HEK293 (cell line): Measurements from ENCODE around the gene CCDC201.
"Not testable (repeated sequence)": the region's sequence is repeated elsewhere in the genome, so short reads cannot be mapped to it uniquely, and the experiment has no call there.

Experiments used
- CTCF ChIA-PET: fragments of 350-600 bp; formaldehyde crosslinking; extraction: SDS; loops from one replicate; lab custom pipeline; 2021; ENCODE audit warnings: antibody characterized with exemption; lab: Yijun Ruan, JAX
- POLR2A ChIA-PET: fragments of 300-600 bp; formaldehyde crosslinking; extraction: SDS; loops from one replicate; lab custom pipeline; 2020; ENCODE audit warnings: antibody characterized with exemption, inconsistent platforms; lab: Yijun Ruan, JAX
- H3K27ac ChIP-seq: fragments of 200-500 bp; sonication (Bioruptor generic); 2 replicates; pipeline ENCODE4 v1.5.1; 2014; ENCODE audit warnings: low read depth, low read length, control low read depth, inconsistent platforms; ENCODE audit errors: extremely low read depth
- H3K36me3 ChIP-seq, 2 experiments: fragments of 200-500 bp in 1 of 2; sonication (Bioruptor generic) in 1 of 2; 1 replicate in 1 of 2; 2 replicates in 1 of 2; pipeline ENCODE4 v1.5.1; 2014 to 2017; ENCODE audit warnings: inconsistent platforms in 2 of 2, low read length in 2 of 2; ENCODE audit not compliant: control insufficient read depth in 2 of 2, insufficient read depth in 1 of 2
- H3K4me1 ChIP-seq: fragments of 200-500 bp; sonication (Bioruptor generic); 2 replicates; pipeline ENCODE4 v1.5.1; 2014; ENCODE audit warnings: mild to moderate bottlenecking, low read length, inconsistent platforms; ENCODE audit not compliant: control insufficient read depth, insufficient read depth
- H3K4me3 ChIP-seq: 2 replicates; pipeline ENCODE4 v1.5.1; 2011; ENCODE audit warnings: low read depth, mild to moderate bottlenecking, control low read depth, low read length, moderate library complexity
- H3K9me3 ChIP-seq: fragments of 200-500 bp; sonication (Bioruptor generic); 2 replicates; pipeline ENCODE4 v1.5.1; 2014; ENCODE audit warnings: low read depth, low read length, inconsistent platforms; ENCODE audit not compliant: control insufficient read depth, insufficient read depth
- ATF2 ChIP-seq: fragments of 450-650 bp; formaldehyde crosslinking; IDR thresholded peaks from 2 replicates; pipeline ENCODE4 v1.5.1; 2016; ENCODE audit warnings: missing biosample characterization, missing genetic modification characterization, low read depth
- BCL11A ChIP-seq: fragments of 450-650 bp; formaldehyde crosslinking; IDR thresholded peaks from 2 replicates; pipeline ENCODE4 v1.5.1; 2016; ENCODE audit warnings: low read depth, missing biosample characterization, missing genetic modification characterization
- BCL11B ChIP-seq: fragments of 450-650 bp; formaldehyde crosslinking; IDR thresholded peaks from 2 replicates; pipeline ENCODE4 v1.5.1; 2016; ENCODE audit warnings: low read depth, missing biosample characterization, missing genetic modification characterization
- KLF17 ChIP-seq: fragments of 450-650 bp; formaldehyde crosslinking; IDR thresholded peaks from 2 replicates; pipeline ENCODE4 v1.5.1; 2016; ENCODE audit warnings: missing biosample characterization, missing genetic modification characterization
- ZNF10 ChIP-seq: fragments of 450-650 bp; formaldehyde crosslinking; IDR thresholded peaks from 2 replicates; pipeline ENCODE4 v1.5.1; 2017; ENCODE audit warnings: missing biosample characterization, missing genetic modification characterization
- ZNF146 ChIP-seq: fragments of 450-650 bp; formaldehyde crosslinking; IDR thresholded peaks from 2 replicates; pipeline ENCODE4 v1.5.1; 2016; ENCODE audit warnings: missing biosample characterization, missing genetic modification characterization
- ZNF211 ChIP-seq: fragments of 450-650 bp; formaldehyde crosslinking; IDR thresholded peaks from 2 replicates; pipeline ENCODE4 v1.5.1; 2016; ENCODE audit warnings: low read depth, missing biosample characterization, missing genetic modification characterization
- ZNF23 ChIP-seq: fragments of 450-650 bp; formaldehyde crosslinking; IDR thresholded peaks from 2 replicates; pipeline ENCODE4 v1.5.1; 2016; ENCODE audit warnings: missing biosample characterization, missing genetic modification characterization, borderline replicate concordance
- ZNF561 ChIP-seq: fragments of 450-650 bp; IDR thresholded peaks from 2 replicates; pipeline ENCODE4 v1.5.1; 2018; ENCODE audit warnings: missing biosample characterization, missing genetic modification characterization, borderline replicate concordance
- ZNF701 ChIP-seq: fragments of 450-650 bp; formaldehyde crosslinking; IDR thresholded peaks from 2 replicates; pipeline ENCODE4 v1.5.1; 2016; ENCODE audit warnings: missing biosample characterization, missing genetic modification characterization

Gene CCDC201

GRCh38 chr7:45827731-45828130 lies 45.2 kb downstream of the CCDC201 start:
- H3K4me3 ChIP-seq, CTCF ChIA-PET: not testable (repeated sequence)

GRCh38 chr7:45826550-45826949 lies 46.3 kb downstream of the CCDC201 start:
- H3K4me3 ChIP-seq, CTCF ChIA-PET, H3K27ac ChIP-seq, H3K4me1 ChIP-seq, H3K36me3 ChIP-seq, H3K9me3 ChIP-seq, POLR2A ChIA-PET: not testable (repeated sequence)

More at GRCh38 chr7:45827731-45828130, 45.2 kb downstream of the CCDC201 start:
- H3K4me1 ChIP-seq, POLR2A ChIA-PET, H3K9me3 ChIP-seq, H3K36me3 ChIP-seq, H3K27ac ChIP-seq: not testable (repeated sequence)

- H3K4me3 ChIP-seq, H3K27ac ChIP-seq, H3K36me3 ChIP-seq, H3K4me1 ChIP-seq, POLR2A ChIA-PET, CTCF ChIA-PET, H3K9me3 ChIP-seq: not testable (repeated sequence)
Measured at GRCh38 chr7:45818763-45819162, 54.1 kb downstream of the CCDC201 start.

- H3K27ac ChIP-seq, CTCF ChIA-PET, H3K4me3 ChIP-seq, H3K36me3 ChIP-seq, POLR2A ChIA-PET, H3K9me3 ChIP-seq, H3K4me1 ChIP-seq: not testable (repeated sequence)
Measured at GRCh38 chr7:45817913-45818312, 55.0 kb downstream of the CCDC201 start.

GRCh38 chr7:45817016-45817415 lies 55.9 kb downstream of the CCDC201 start:
- H3K9me3 ChIP-seq, CTCF ChIA-PET, H3K4me1 ChIP-seq, POLR2A ChIA-PET, H3K27ac ChIP-seq, H3K4me3 ChIP-seq, H3K36me3 ChIP-seq: not testable (repeated sequence)

- CTCF ChIA-PET, H3K4me1 ChIP-seq: not testable (repeated sequence)
- POLR2A ChIA-PET, result interaction anchor here (0.6 kb wide), 1 partner anchor 31 kb away, joined by 4 read pairs; no protein-coding TSS in a partner anchor
Measured at GRCh38 chr7:45814216-45815118, 58.4 kb downstream of the CCDC201 start.

GRCh38 chr7:45813771-45814170 lies 59.1 kb downstream of the CCDC201 start:
- CTCF ChIA-PET, result not testable (repeated sequence)

More at GRCh38 chr7:45814216-45815118, 58.4 kb downstream of the CCDC201 start:
- H3K9me3 ChIP-seq, H3K4me3 ChIP-seq, H3K36me3 ChIP-seq, H3K27ac ChIP-seq: not testable (repeated sequence)

GRCh38 chr7:45812946-45813345 lies 59.9 kb downstream of the CCDC201 start:
- CTCF ChIA-PET, result no interaction called here
- TF ChIP-seq ZNF701 (tag by site-specific recombination), result no peak
- TF ChIP-seq ZNF146, result no peak
- TF ChIP-seq ZNF561 (tag by site-specific recombination), result no peak
- no peak for TF ChIP-seq ATF2 (tag by site-specific recombination)
- TF ChIP-seq KLF17, result no peak
- no peak for TF ChIP-seq BCL11B
- TF ChIP-seq ZNF23 (tag by site-specific recombination), result no peak
- TF ChIP-seq ZNF211 (tag by site-specific recombination), result no peak
- TF ChIP-seq ZNF10, result no peak
- TF ChIP-seq BCL11A (tag by site-specific recombination), result no peak

More at GRCh38 chr7:45813771-45814170, 59.1 kb downstream of the CCDC201 start:
- H3K4me3 ChIP-seq, H3K9me3 ChIP-seq, H3K27ac ChIP-seq, H3K4me1 ChIP-seq, POLR2A ChIA-PET, H3K36me3 ChIP-seq: not testable (repeated sequence)

More at GRCh38 chr7:45812946-45813345, 59.9 kb downstream of the CCDC201 start:
- POLR2A ChIA-PET, result no interaction called here
- no peaks in the 10 kb centered on the region for H3K36me3 ChIP-seq
- H3K4me1 ChIP-seq, result no peaks in the 10 kb centered on the region
- H3K27ac ChIP-seq, result no peak overlapping the region
- no peak overlapping the region for H3K4me3 ChIP-seq
- no peaks in the 10 kb centered on the region for H3K9me3 ChIP-seq
